ENCODE results near the gene FLT3. TPM values are rescaled to one million over a fixed set of nuclear protein-coding genes. Genes with fewer than 3 reads are reported as not detected.

The FLT3 gene
- total and polyA plus RNA-seq, 2 of the 13 experiments (the other 11 are each of a cell fraction or from before 2014, with no cell fraction given), result not detected

- TF ChIP-seq ZGPAT (CRISPR knock-in tag; IDR thresholded peaks at IDR 0.05) (peak; percentile 25; the same call in 1 of the 2 replicates), SCMH1 (CRISPR knock-in tag; IDR thresholded peaks at IDR 0.05; ENCODE audit: borderline replicate concordance) (no peak), SRY (CRISPR knock-in tag; IDR thresholded peaks at IDR 0.05) (no peak), FOSL2 (CRISPR knock-in tag; IDR thresholded peaks at IDR 0.05) (no peak), THYN1 (CRISPR knock-in tag; IDR thresholded peaks at IDR 0.05; ENCODE audit: borderline replicate concordance, low read depth) (no peak), STAT5B (CRISPR knock-in tag; IDR thresholded peaks at IDR 0.05) (no peak), RAD51 (IDR thresholded peaks at IDR 0.05; ENCODE audit: borderline replicate concordance) (no peak), POLR2G (IDR thresholded peaks at IDR 0.05; ENCODE audit: low read depth, low read length) (no peak), ZBTB7A (CRISPR knock-in tag; IDR thresholded peaks at IDR 0.05) (no peak), TCF7L2 (IDR thresholded peaks at IDR 0.05; ENCODE audit: low read depth, low read length) (no peak), ZBTB37 (CRISPR knock-in tag; IDR thresholded peaks at IDR 0.05) (no peak), KLF13 (CRISPR knock-in tag; IDR thresholded peaks at IDR 0.05) (no peak), RFX5 (IDR thresholded peaks at IDR 0.05; ENCODE audit: low read depth, low read length) (no peak), GZF1 (CRISPR knock-in tag; IDR thresholded peaks at IDR 0.05) (no peak), FOXO1 (CRISPR knock-in tag; IDR thresholded peaks at IDR 0.05) (no peak), ZNF280D (CRISPR knock-in tag; IDR thresholded peaks at IDR 0.05) (no peak), ZFP41 (CRISPR knock-in tag; IDR thresholded peaks at IDR 0.05; ENCODE audit: borderline replicate concordance) (no peak), ZNF451 (CRISPR knock-in tag; IDR thresholded peaks at IDR 0.05) (no peak), ZNF770 (CRISPR knock-in tag; IDR thresholded peaks at IDR 0.05) (peak; percentile 61), ZNF562 (CRISPR knock-in tag; IDR thresholded peaks at IDR 0.05; ENCODE audit: borderline replicate concordance) (no peak), PITX1 (CRISPR knock-in tag; IDR thresholded peaks at IDR 0.05) (no peak), ZNF160 (CRISPR knock-in tag; IDR thresholded peaks at IDR 0.05) (no peak)
Observed at GRCh38 chr13:27953676-27954405, 146.5 kb downstream of the FLT3 start (continued).
